NCI-H345 (cell line): ENCODE data around the gene SPRYD3.
"Not testable (repeated sequence)": the region's sequence is repeated elsewhere in the genome, so short reads cannot be mapped to it uniquely, and the experiment has no call there.

Source experiments
- DNase-seq: peaks from one replicate; lab custom pipeline; 2025; lab: John Stamatoyannopoulos, UW

The SPRYD3 gene, protein sequence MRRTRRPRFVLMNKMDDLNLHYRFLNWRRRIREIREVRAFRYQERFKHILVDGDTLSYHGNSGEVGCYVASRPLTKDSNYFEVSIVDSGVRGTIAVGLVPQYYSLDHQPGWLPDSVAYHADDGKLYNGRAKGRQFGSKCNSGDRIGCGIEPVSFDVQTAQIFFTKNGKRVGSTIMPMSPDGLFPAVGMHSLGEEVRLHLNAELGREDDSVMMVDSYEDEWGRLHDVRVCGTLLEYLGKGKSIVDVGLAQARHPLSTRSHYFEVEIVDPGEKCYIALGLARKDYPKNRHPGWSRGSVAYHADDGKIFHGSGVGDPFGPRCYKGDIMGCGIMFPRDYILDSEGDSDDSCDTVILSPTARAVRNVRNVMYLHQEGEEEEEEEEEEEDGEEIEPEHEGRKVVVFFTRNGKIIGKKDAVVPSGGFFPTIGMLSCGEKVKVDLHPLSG

GRCh38 chr12:53079226-53080117 is at the start of gene SPRYD3:
Gene SPRYD3, minus strand, starts transcription at chr12:53079390. Its CDS starts 57 bp downstream, at chr12:53079333.
- peak; percentile 93 for DNase-seq

- no peak for DNase-seq
These were observed 48.0 kb upstream of the SPRYD3 start for GRCh38 chr12:53127169-53127568.

GRCh38 chr12:53124352-53124723 is 45.1 kb upstream of the SPRYD3 start:
- DNase-seq: no peak

DNA sequence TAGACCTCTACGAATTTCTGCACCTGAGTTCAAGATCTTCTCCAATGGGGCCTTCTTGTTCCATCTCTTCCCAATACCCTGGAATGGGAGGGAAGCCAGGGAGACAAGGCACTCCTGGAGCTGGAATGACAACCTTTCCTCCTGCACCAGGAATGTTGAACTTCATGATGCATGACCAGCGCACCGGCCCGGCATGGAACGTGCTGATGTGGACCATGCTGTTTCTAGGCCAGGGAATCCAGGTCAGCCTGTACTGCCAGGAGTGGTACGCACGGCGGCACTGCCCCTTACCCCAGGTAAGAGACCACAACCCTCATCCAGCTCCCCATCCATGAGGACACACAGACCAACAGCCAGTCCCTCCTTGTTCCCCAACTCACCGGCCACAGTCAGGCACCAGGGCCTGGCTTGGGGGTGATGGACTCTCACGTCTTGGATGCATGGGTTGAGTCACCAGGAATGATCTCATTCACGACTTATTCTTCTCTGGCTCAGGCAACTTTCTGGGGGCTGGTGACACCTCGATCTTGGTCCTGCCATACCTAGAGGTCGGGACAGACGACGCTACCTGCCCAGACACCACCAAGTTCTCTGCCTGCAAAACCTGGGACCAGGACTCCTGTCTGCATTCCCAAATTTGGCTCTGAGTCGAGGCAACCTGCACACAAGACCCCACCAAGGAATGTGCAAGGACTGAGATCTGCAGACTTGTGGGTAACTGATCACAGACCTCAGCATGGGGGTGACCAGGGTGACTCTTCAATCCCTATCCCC is 44.6 kb upstream of the SPRYD3 start:
- no peak for DNase-seq

DNA sequence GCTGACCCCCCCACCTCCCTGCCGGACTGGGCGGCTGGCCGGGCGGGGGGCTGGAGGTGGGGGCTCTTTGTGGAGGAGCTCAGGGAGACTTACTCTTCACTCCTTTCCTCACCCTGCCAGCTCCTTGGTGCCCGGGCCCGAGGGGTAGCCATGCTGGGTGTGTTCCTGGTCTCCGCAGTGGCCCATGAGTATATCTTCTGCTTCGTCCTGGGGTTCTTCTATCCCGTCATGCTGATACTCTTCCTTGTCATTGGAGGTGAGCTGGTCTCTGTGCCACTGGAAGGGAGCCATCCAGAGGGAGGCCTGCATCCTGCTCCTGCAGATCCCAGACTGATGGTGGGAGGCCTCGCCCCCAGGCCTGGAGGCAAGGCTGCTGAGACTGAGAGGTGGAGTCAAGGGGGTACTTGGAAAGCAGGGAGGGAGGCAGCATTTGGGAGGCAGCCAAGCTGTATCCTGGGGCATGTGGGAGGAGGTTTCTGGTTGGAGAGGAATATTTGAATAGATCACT is 43.8 kb upstream of the SPRYD3 start:
- peak; percentile 78 for DNase-seq

DNA sequence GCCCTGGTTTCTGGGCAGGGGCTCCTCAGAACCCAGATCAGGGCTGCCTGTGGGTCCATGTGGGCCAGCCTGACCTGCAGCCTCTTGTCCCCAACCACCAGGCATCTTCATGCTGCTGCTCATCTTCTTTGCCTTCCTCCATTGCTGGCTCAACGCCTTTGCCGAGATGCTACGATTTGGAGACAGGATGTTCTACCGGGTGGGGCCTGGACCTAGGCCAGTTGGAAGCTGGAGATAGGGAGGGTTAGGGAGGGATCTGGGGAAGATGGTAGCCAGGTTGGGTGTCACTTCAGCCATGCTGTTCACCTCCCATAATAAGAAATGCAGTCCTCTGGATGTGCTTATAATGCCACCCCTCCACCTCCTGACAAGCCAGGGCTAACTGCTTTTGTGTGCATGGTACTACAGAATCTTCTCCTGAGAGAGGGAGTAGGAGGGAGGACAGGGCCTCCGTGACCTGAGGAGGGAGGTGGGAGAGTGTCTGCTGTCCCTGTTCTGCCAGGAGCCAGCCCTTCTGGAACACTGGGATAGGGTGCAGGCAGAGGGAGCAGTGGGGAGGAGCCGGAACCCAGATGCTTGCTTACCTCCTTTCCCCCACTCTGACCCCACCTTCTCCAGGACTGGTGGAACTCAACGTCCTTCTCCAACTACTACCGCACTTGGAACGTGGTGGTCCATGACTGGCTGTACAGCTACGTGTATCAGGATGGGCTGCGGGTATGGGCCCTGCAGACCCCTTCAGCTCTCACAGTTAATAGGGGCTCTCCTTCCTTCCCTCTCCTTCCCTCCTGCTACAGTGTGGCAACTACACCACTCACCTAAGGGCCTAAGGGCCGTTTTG is 41.7 kb upstream of the SPRYD3 start:
- DNase-seq: no peak

GRCh38 chr12:53118751-53119300 is 39.6 kb upstream of the SPRYD3 start:
- DNase-seq: no peak

GRCh38 chr12:53115891-53116648 is 36.9 kb upstream of the SPRYD3 start:
- DNase-seq: no peak

GRCh38 chr12:53115112-53115890 is 36.1 kb upstream of the SPRYD3 start:
- DNase-seq: no peak

DNA sequence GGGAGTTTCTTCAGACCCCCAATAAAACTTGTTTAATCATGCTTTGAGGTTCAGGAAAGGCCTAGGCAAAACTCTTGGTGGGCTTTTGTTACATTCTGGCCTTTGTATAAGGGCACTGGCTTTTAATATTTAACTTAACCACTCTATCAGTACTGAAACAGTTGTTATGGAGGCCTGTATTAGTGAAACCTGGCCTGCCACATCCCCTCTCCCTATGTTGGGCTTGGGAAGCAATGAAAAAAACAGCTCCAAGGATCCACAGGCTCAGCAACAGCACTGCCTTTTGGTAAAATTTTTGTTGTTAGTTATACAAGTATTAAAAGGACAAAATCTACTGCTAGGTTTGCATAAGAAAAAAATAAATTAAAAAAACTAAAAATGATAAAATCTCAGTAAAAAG is 34.8 kb upstream of the SPRYD3 start:
- no peak for DNase-seq

- DNase-seq: no peak
These were observed 34.0 kb upstream of the SPRYD3 start for GRCh38 chr12:53113136-53113705.

DNA sequence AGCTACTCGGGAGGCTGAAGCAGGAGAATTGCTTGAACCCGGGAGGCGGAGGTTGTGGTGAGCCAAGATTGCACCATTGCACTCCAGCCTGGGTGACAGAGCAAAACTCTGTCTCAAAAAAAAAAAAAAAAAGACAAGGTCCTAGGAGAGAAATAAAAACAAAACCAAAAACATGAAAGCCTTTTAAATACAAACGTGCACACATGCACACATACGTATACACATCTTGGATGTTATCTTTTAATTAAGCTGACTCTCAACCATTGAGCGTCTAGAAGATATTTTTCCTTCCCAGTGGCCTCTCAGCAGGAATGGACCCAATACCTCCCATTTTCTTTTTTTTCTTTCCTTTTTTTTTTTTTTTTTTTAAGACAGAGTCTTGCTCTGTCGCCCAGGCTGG is 33.2 kb upstream of the SPRYD3 start:
- DNase-seq: not testable (repeated sequence)

- DNase-seq: no peak
These were observed 27.9 kb upstream of the SPRYD3 start for GRCh38 chr12:53107122-53107521.

DNA sequence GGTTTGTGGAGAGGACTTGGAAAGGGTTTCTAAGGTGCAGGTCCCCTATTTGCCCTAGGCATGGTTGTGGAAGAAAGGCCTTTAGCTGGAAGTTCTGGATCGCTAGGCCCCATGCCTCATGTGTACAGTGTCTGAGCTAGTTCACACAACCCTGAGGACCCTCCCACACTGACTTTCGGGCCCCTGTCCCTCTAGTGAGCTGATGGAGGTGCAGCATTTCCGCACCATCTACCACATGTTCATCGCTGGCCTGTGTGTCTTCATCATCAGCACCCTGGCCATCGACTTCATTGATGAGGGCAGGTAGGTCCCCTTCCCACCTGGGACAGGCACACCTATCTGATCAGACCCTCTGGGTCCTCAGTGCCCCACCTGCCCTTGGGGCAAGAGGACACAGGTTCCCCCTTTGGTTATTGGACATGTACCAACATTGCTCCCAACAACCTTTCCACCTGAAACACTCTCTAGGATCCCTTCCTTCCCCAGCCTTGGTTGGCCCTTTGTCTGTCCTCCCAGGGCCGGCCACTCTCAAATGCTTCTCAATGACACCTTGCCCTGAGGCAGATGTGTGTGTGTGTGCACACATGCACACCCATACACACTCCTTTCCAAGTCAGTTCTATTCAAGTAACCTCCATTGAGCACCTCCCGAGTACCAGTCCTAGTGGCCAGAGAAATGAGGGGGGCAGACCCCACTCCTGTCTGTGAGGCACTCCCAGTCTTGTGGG is 26.7 kb upstream of the SPRYD3 start:
- no peak for DNase-seq

GRCh38 chr12:53105256-53105655 is 26.1 kb upstream of the SPRYD3 start:
- no peak for DNase-seq

- no peak for DNase-seq
These were observed 24.7 kb upstream of the SPRYD3 start for GRCh38 chr12:53103860-53104305.

GRCh38 chr12:53102883-53103807 is 24.0 kb upstream of the SPRYD3 start, which contains the start of gene SOAT2:
Gene SOAT2, plus strand, starts transcription at chr12:53103486. Its CDS starts 92 bp downstream, at chr12:53103578.
- DNase-seq: no peak
